GM21367 (cell line): ENCODE data around the gene LMTK2.
A peak's percentile ranks its signal among the peaks of the same experiment; 100 is the strongest.
"Not testable (repeated sequence)": the region's sequence is repeated elsewhere in the genome, so short reads cannot be mapped to it uniquely, and the experiment has no call there.

Source experiments
- ATAC-seq: cut with Tn5 transposase; IDR thresholded peaks from one replicate; pipeline ENCODE4 v1.9.1; 2021; ENCODE audit not compliant: unreplicated experiment

Gene LMTK2

DNA sequence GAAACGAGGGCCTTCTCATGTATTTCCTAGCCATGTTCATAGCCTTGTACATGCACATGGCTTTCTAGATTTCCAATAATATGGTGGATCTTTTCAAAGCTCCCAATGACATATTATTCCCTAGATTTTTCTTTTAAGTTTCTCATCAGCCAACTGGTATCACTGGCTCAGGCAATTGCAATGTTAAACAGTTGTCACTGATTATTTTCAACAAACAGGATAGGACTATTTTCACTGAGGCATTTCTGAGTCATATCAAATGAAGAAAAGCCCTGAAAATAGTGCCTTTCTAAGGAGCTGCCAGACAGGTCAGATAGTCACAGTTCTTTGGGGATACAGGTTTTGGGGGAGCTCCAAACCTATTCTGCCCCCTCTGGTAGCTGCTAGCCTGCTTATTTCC is 4.5 kb upstream of the LMTK2 start:
- no peak for ATAC-seq

GRCh38 chr7:98105942-98106544 is 619 bp upstream of the LMTK2 start:
- ATAC-seq: no peak

DNA sequence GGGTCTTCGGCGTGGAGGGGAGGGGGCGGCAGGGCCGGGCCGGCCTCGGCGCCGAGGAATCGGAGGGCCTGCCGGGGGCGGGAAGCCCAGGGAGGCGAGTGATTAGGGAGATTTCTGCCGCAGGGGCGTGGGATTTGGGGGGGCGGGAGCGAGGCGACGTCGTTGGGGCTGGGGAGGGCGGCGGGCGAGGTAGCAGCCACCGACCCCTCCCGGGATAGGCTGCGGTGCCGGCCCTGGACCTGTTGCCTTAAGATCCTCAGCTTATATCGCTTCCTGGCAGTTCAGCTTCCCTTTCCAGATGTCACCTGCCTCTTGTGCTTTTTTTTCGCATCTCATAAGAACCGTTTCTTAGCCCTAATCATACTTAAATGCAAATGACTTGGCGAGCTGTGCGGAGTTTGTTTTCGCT is 655 bp downstream of the LMTK2 start:
- ATAC-seq: no peak

- ATAC-seq: no peak
Measured at GRCh38 chr7:98110249-98111022, 3.8 kb downstream of the LMTK2 start.

DNA sequence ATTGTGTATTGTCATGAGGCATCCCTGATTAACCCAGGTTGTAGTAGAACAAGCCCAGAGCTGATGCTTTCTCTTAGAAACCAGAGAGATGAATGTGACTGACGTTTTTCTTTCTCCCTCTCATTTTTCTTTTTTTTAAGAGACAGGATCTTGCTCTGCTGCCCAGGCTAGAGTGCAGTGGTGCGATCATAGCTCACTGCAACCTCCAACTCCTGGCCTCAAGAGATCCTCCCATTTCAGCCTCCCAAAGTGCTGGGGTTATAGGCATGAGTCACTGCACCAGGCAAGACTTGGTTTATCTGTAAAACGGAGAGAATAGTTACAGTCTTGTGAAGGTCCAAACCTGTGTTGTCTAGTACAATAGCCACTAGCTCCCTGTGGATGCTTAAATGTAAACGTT is 5.4 kb downstream of the LMTK2 start:
- no peak for ATAC-seq

- ATAC-seq: no peak
Measured at GRCh38 chr7:98115746-98116525, 9.3 kb downstream of the LMTK2 start.

- no peak for ATAC-seq
Measured at GRCh38 chr7:98116656-98117461, 10.2 kb downstream of the LMTK2 start.

GRCh38 chr7:98119256-98119918 is 12.7 kb downstream of the LMTK2 start:
- ATAC-seq: no peak

DNA sequence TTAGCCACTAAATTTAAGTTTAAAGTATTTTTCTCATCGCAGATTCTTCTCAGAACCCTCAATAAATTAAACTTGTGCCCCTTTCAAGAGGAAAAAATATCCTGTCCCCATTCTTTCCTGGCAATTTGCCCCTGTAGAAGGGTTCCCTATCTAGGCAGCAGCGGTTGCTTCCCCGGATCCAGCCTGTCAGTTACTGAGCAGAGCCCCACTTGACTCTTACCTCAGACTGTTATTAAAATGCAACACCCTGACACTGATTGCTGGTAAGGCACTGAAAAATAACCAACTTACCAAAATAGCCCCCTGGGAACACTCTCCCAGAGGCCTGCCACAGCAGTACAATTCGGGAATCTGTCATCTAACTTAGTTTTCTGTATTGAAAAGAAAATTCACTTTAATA is 13.9 kb downstream of the LMTK2 start:
- no peak for ATAC-seq

- not testable (repeated sequence) for ATAC-seq
Measured at GRCh38 chr7:98121388-98121787, 14.7 kb downstream of the LMTK2 start.

DNA sequence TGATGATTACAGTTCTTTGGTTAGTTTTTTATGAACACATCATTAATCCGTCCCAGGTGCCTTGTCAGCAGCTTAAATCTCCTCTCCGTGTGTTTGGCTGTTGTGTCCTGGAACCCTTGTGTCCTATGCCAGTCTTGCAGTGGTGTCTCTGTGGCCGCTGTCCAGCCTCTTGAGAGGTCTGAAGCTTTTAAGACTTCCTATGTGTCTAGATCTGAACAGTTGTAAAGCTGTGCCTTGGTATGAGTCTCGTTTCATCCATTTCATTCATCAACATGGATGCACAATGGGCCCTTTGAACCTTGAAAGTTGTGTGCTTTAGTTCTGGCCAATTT is 16.7 kb downstream of the LMTK2 start:
- ATAC-seq: no peak

GRCh38 chr7:98125759-98126158 is 19.1 kb downstream of the LMTK2 start:
- no peak for ATAC-seq

GRCh38 chr7:98126311-98127142 is 19.9 kb downstream of the LMTK2 start:
- ATAC-seq: no peak

GRCh38 chr7:98128346-98128745 is 21.7 kb downstream of the LMTK2 start:
- no peak for ATAC-seq

GRCh38 chr7:98130959-98131358 is 24.3 kb downstream of the LMTK2 start:
- ATAC-seq: no peak

GRCh38 chr7:98133181-98133580 is 26.5 kb downstream of the LMTK2 start:
- peak; percentile 81 for ATAC-seq

DNA sequence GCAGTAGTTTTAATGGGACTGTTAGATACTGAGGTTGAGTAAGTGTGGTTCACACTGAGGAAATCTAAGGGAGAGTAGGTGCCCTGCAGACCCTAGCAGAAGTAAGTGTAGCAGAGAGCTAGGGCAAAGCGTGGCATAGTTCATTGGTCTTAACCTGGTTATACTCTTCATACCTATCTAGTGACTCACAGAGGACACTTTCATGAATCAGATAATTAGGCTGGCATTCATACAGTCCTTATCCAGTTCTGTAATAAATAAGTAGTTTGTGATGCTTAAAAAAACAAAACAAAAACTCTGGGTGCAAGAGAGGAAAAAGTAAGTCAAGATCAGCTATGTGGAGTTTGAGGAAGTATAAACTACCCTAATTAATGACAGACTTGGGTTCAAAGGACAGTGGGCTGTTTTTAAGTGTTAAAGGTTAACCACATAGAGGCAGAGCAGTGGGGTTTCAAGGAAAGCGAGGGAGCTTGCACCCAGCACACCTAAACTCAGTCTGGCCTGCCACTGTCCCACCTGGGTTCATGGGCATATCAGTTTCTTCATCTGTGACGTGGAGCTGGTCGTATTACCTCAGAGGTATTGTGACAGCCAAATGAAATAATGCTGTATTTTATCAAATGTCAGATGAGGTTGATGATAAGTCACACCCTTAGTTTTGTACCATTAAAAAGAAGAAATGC is 27.1 kb downstream of the LMTK2 start:
- peak; percentile 6 for ATAC-seq

DNA sequence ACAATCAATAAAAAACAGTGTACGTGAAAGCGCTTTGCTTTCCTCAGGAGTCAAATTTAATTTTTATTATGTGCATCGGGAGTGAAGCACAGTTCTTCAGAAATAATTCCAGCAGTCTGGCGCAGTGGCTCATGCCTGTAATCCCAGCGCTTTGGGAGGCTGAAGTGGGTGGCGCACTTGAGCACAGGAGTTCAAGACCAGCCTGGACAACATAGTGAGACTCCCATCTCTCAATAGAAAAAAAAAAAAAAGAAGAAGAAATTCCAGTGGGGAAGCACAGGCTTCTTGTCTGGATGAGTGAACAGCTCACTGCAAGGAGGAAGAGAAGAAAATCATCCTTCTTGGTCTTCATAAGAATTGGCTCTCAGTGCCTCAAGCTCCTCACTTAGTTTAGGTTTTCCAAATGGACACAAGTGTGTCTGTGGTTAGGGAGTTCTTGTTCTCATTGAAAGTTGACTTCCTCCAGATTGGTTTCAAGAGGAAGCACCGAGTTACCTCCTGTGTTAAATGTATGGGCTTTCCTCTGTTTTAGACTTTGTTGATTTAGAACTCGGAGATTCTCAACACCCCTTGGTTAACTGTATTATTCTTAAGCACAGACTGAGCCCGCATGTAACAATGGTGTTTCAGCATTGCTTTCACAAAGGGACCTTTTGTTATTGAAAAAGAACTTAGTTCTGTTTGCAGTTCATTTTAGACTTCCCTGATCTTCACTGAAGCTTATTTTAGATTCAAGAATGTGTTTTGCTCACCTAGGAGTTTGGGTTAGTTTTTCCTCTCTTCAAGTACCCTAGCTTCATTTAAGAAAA is 28.0 kb downstream of the LMTK2 start:
- ATAC-seq: no peak
